Measurements from ENCODE around the gene SNX20. TPM values are rescaled to one million over a fixed set of nuclear protein-coding genes. Genes with fewer than 3 reads are reported as not detected.
A peak's percentile ranks its signal among the peaks of the same experiment; 100 is the strongest.

SNX20 gene
- total RNA-seq, 1 donor: not detected

DNA sequence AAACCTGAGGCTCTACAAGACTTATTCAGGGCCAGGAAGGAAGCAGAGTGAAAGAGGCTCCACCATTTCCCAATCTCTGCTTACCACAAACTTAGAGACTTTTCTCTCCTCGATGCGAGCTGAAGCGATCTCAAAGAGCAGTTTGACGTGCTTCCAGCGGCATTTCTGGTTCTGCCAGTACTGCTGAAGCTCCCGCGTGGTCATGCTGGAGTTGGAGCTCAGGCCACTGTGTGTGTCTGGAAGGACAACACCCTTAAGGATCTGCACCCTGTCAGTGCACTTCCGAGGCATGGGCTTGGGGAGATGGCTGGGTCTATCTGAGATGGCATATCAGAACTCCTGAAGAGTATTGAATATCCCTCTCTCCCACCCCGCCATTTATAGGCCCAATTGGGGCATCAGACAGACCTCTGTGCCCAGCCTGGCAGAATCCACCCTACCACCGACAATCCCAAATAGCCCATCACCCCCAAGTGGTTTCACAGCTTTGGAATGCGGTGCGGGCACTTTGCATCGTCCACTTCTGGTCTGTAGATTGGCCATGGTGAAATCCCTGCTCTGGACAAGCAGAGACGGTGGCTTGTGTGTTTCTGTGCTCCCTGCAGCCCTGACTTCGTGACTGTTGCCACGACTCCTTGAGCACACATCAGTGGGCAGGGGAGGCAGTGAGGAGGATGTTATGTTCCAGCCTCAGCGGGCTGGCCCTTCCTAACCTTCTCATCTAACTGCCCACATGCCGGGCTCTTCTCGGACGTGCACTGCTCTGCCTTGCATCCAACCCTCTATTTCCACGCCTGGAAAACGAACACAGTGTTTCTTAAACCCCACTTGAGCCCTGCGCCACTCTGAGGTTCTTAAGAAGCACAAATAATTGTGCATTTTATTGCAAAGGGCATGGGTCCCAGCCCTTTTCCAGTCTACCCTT, 5.2 kb downstream of the SNX20 start:
- no peak overlapping the region for H3K4me3 ChIP-seq (ENCODE audit: low read depth, low read length)
- TF ChIP-seq, protein P1, sequence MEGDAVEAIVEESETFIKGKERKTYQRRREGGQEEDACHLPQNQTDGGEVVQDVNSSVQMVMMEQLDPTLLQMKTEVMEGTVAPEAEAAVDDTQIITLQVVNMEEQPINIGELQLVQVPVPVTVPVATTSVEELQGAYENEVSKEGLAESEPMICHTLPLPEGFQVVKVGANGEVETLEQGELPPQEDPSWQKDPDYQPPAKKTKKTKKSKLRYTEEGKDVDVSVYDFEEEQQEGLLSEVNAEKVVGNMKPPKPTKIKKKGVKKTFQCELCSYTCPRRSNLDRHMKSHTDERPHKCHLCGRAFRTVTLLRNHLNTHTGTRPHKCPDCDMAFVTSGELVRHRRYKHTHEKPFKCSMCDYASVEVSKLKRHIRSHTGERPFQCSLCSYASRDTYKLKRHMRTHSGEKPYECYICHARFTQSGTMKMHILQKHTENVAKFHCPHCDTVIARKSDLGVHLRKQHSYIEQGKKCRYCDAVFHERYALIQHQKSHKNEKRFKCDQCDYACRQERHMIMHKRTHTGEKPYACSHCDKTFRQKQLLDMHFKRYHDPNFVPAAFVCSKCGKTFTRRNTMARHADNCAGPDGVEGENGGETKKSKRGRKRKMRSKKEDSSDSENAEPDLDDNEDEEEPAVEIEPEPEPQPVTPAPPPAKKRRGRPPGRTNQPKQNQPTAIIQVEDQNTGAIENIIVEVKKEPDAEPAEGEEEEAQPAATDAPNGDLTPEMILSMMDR (IDR thresholded peaks at IDR 0.05; ENCODE audit: insufficient read depth, low read length): no peak
- DNase-seq (ENCODE audit: low read depth): no peak

DNA sequence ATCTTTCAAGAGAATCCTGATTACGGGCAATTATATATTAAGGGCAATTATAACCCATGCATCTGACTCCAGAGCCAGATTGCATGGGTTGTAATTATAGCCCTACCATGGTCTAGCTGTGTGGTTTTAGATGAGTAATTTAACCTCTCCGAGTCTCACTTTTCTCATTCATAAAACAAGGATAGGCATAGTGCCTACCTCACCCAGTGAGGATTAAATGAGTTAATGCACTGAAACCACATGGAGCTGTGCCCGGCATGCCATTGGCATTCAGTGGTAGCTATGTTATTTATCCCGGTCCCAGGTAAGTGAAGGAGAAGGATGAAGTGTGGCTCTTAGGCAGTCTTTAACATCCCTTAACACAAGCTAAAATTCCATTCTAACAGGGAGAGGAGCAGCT, 6.3 kb downstream of the SNX20 start:
- TF ChIP-seq, protein P1 (IDR thresholded peaks at IDR 0.05; ENCODE audit: insufficient read depth, low read length): no peak
- no peak for DNase-seq (ENCODE audit: low read depth)
- H3K4me3 ChIP-seq (ENCODE audit: low read depth, low read length): no peak overlapping the region

DNA sequence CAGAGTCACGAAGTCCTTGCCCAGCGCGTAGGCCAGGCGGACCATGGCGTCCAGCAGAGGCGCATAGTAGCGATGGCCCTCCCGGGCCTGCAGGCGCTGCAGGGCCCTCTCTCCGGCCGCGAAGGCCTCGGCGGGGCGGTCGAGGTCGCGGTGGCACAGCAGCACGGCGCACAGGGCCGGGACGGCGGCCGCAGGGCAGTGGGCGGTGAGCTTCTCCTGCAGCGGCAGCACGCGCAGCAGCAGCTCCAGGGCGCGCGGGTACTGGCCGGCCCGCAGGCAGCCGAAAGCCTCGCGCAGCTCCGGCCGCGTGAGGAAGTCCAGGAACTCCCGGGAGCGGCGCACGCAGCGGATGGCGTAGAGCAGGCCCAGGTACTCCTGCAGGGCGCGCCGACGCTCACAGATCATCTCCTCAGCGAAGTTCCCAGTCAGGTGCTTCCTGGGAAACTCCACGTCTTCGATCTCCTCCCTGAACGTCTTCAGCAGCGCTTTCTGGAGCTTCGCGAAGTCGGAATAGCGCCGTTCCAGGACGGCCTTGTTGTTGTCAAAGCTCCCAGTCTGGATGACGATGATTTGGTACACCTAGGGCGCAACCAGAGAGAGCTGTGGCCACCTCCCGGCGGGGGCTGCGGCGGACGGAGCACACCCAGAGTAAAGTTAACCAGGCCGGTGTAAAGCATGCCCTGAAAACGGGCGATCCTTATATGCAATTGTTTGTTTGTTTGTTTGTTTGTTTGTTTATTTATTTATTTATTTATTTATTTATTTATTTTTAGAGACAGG, 7.4 kb downstream of the SNX20 start:
- H3K4me3 ChIP-seq (ENCODE audit: low read depth, low read length): no peak overlapping the region
- TF ChIP-seq, protein P1 (IDR thresholded peaks at IDR 0.05; ENCODE audit: insufficient read depth, low read length): no peak

DNA sequence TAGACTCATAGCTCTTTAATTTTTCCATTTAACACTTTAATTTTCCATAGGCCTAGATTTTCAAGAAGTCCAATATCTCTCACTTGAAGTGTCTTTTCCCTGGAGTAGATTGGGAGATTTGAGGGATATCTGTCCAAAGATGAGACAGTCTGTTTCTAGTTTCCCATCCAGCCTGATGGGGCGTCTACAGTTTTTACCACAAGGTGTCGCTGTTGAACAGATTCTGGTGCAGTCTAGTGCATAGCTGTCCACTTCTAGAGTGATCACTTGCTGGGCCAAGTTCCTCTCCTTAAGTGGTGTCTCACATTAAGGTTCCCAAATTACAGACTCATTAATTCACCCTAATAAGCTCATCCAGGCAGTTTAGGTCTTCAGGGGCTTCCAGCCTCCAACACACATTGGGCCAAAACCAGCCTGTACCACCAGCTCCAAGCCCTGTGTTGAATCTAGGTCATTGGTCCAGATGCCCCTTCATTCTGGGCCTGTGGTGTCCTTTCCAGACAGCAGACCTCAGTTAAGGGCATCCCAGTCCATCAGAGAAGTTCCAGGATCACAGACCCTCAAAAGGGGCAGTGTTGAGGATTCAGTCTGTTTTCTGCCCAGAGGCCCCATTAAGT, 9.4 kb downstream of the SNX20 start:
- peak; percentile 32 for DNase-seq (ENCODE audit: low read depth)
- TF ChIP-seq, protein P1 (IDR thresholded peaks at IDR 0.05; ENCODE audit: insufficient read depth, low read length): peak; percentile 46
- no peak overlapping the region for H3K4me3 ChIP-seq (ENCODE audit: low read depth, low read length)

More for the DNA sequence above, 7.4 kb downstream of the SNX20 start:
- no peak for DNase-seq (ENCODE audit: low read depth)

DNA sequence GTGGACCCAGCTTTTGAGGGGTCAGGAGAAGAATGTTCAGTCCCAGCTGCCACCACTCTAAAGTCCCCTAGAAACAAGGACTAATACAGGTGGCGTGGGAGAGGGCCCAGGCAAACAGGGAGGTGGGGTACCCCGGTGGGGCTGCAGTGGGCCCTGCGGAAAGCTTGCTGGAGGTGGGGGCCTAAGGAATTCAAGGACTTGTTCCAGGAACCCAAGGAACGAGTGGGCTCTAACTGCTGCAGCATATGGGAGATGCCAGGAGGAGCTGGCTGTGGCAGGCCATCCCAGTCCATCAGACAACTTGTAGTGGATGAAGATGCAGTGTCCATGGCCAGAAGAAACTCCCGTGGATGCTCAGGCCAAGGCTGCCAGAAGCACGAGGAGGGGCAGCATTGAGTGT, 10.6 kb downstream of the SNX20 start:
- no peak overlapping the region for H3K4me3 ChIP-seq (ENCODE audit: low read depth, low read length)
- DNase-seq (ENCODE audit: low read depth): no peak
- TF ChIP-seq, protein P1 (IDR thresholded peaks at IDR 0.05; ENCODE audit: insufficient read depth, low read length): no peak

DNA sequence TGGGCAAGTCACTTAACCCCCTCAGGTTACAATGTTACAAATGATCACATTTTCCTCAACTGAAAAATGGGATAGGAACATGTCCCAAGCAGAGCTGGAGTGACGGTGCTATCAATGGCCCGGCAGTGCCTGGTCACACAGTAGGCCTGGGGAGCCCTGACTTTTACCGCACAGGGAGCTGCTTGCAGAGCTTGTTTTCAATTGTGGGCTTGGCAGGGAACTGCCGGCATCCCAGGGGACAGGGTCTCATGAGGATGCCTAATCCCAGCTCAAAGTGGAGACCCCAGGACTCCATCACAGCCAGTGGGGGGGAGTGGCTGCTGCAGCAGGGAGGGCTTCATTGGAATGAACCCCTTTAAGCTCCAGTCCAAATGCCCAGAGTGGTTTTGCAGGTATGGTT, 11.4 kb downstream of the SNX20 start:
- TF ChIP-seq, protein P1 (IDR thresholded peaks at IDR 0.05; ENCODE audit: insufficient read depth, low read length): no peak
- no peak overlapping the region for H3K4me3 ChIP-seq (ENCODE audit: low read depth, low read length)
- DNase-seq (ENCODE audit: low read depth): no peak

Measured in fibroblast of the aortic adventitia (primary cell).